ENCODE data around the gene EDNRA.
"Not testable (repeated sequence)": the region's sequence is repeated elsewhere in the genome, so short reads cannot be mapped to it uniquely, and the experiment has no call there.

EDNRA gene

GRCh38 chr4:147480891-147481576 lies at the start of gene EDNRA:
Gene EDNRA, plus strand, starts transcription at chr4:147481097. Its CDS starts 4,585 bp downstream, at chr4:147485682.
- no peak for FAIRE-seq

DNA sequence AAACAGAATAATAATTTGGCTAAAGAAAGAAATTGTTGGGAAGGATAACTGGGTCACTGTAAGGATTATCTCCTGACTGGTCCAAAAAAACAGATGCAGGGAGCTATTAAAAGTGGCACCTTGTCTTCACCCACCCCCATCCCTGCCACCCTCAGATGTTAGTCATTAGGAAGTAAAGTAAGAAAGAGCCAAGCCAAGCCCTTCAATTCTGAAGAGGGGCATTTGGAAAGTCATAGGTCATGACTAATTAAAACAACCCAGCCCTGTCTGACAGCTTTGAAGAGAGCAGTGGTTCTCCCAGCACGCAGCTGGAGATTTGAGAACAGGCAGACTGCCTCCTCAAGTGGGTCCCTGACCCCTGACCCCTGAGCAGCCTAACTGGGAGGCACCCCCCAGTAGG lies 46.5 kb upstream of the EDNRA start:
- FAIRE-seq = not testable (repeated sequence)

- no peak for FAIRE-seq
Observed at GRCh38 chr4:147440442-147440841, 40.5 kb upstream of the EDNRA start.

DNA sequence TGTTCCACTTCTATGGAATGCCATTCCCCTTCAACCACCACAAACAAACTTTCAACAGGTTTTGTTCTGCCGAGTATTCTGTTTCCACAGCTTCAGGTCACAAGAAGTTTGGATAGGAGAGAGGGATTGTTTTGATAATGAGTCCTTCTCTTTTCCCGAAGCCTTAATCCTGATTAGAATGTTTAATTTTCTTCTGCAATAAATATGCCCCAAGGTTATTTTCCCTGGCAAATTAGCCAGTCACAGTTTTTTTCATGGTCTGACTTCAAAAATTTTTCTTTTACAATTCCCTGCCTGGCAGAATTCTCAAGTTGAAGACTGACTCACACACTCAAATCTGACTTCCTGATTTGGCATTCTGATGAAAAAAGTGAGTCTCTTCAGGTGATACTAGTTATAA lies 33.1 kb upstream of the EDNRA start:
- no peak for FAIRE-seq

- FAIRE-seq = no peak
Observed at GRCh38 chr4:147453561-147454141, 27.2 kb upstream of the EDNRA start.

DNA sequence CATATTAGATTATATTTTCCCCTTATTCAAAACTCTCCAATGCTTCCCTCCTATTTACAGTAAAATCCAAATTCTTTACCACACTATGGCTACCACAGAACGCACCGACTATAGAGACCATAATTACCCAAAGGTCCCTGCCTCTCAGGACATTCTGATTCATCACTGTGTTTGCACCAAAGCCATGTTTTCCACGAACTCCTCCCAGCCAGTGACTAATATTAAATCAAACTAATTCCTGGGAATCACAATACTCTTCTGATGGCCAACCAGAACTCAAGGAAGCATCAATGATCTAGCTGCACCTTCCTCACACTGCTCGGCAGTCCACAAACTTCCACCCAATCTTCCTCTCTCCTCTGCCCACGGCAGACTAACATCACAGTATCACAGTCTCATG lies 24.2 kb upstream of the EDNRA start:
- FAIRE-seq = no peak

DNA sequence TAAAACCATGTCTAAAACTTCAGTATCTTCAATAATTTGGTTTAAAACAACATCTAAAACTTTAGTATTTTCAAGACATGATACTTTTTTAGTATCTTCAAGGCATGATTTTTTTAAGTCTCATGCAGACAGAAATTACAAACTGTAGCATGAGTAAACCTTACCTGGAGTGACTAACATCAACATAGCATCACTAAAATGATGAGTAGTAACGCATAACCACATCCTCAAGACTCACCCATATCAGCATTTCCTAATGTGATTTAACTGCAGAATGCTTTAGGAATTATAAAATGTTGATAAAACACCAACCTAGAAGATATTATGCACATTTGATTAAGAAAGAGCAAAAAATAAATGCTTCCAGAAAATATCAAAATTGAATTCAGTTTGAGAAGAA lies 19.7 kb upstream of the EDNRA start:
- FAIRE-seq = no peak

DNA sequence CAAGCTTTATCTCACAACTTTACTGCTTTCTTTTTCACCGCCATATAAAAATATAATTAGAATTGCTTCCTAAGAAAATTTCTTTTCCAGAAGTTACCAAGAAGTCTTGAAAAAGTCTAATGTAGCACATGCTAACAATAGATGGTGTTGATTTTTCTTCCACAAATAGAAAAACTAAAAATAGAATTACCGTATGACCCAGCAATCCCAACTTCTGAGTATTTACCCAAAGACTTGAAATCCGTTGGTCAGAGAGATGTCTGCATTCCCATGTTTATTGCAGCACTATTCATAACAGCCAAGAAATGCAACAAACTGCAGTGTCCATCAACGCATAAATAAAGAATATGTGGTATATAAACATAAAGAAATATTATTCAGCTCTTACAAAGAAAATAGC lies 17.8 kb upstream of the EDNRA start:
- FAIRE-seq = no peak

DNA sequence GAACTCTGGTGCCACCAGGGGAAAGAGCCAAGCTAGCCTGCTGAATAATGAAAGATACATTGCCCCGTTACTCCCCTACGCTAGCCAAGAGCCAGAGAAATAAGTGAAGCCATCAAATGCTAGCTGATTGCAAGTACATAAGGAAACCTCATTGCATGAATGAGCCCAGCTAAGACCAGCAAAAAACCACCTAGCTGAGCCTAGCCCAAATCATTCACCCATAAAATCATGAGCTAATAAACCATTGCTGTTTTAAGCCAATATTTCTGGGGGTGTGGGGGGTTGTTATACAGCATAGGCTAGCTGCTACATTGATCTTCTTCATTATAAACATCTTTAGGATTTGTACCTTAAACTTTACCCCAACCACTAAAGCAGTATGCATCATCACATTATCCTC lies 15.4 kb upstream of the EDNRA start:
- no peak for FAIRE-seq

- FAIRE-seq = no peak
Observed at GRCh38 chr4:147477439-147477838, 3.5 kb upstream of the EDNRA start.

DNA sequence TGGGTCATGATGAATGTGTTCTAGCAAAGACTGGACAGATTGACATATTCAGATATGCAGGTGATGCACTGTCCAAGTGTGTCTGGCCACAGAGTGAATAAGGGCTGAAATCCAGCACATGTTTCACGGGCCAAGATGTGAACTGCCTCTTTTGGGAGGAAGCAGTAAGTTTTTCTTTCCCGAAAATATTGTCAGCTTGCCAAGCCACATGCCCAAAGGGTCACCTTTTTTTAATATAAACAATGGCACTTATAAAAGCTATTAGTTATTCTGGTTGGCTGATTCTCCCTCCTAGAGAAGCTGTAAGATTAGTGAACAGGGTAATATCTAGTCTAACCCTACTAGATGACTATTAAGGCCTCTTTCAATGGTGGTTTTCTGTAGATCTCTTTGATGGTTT lies 1.5 kb upstream of the EDNRA start:
- no peak for FAIRE-seq

DNA sequence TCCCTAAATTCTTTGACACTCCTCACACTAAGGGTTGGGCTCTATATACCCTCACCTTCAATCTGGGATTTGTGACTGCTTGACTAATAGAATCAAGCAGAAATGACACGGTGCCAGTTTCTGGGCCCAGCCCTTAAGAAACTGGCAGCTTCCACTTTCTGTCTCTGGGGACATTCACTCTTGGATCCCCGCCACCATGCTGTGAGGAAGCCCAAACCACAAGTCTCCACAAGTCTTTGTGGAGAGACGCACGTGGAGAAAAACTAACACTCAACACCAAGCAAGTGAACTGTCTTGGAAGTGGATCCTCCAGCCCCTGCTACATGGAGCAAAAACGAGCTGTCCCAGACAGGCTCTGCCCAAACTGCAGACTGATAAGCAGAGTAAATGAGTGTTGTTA lies 1.1 kb upstream of the EDNRA start:
- FAIRE-seq = no peak

DNA sequence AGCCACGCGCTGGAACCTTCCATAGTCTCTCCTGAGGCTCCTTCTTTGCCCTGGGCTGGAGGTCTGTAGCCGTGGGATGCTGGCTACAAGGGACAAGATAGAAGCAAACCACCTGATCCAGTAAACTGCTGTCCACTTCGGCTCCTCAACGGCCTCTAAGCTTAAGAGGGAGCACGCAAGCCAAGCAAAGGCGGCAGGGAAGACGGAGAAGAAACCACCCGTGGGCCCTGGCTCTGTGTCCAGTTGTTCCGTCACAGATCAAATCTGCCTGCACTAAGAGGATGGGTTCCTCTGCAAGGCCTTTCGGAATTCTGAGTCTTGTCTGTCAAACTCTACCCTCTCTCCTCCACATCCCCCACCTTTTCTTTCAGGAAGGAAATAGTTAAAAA lies 401 bp upstream of the EDNRA start:
- no peak for FAIRE-seq

- no peak for FAIRE-seq
Observed at GRCh38 chr4:147481577-147482109, 746 bp downstream of the EDNRA start.

- no peak for FAIRE-seq
Observed at GRCh38 chr4:147482281-147482680, 1.4 kb downstream of the EDNRA start.

GRCh38 chr4:147485167-147485566 lies 4.3 kb downstream of the EDNRA start:
- no peak for FAIRE-seq

- FAIRE-seq = no peak
Observed at GRCh38 chr4:147487616-147488015, 6.7 kb downstream of the EDNRA start.

- FAIRE-seq = no peak
Observed at GRCh38 chr4:147488556-147488955, 7.7 kb downstream of the EDNRA start.

DNA sequence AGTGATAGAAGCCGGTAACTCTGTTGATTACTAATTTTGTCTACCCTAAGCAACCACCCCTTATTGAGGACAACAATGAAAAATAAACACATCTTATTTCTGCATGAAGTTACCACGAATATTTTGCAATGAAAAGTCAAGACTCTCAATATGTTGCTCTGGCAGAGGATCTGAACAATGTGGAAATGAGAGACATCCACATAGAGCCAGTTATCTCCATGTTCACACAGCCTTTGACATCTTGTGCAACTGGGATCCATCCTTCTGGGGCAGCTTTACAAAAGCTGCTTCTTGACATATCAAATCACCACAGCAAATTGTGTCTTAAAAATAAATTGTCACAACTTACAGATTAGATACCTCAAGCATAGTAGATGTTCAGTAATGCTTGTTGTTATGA lies 10.2 kb downstream of the EDNRA start:
- FAIRE-seq = no peak

DNA sequence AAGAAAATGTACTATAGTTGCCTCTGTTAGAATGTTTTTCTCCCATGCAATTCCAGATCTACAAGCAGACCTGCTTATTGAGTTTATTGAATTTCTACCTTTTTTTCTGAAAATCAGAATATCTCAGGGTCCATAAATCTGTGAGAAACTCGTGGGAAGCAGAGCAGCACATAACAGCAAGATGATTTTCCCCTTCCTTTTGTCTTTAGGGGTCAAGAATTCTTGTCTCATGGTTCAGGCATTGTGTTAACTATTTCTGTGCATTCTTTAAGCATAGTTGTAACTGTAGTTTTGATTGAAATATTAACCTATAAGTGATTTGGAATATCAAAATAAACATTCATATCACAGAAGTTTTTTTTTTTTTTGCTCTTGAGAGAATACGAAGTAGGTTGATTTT lies 11.4 kb downstream of the EDNRA start:
- no peak for FAIRE-seq

DNA sequence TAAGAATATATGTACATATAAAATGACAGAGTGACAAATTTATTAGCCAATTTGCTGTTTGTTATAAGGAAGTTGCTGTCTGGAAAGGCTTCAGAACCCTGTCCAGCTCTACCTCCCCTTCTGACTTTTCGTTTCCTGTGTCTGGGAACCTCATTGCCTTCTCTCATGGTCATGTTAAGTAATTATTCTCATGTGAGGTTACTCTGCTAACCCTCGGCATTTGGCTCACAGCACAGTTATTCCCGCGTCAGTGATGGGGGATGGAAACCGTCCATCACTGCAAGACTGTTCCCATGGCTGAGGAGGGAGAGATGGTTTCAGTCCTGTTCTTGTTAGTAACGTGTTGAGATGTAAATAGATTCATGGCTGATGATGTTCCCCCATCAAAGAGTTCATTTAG lies 11.9 kb downstream of the EDNRA start:
- no peak for FAIRE-seq

GRCh38 chr4:147493307-147493706 lies 12.4 kb downstream of the EDNRA start:
- FAIRE-seq = no peak

- no peak for FAIRE-seq
Observed at GRCh38 chr4:147494301-147494700, 13.4 kb downstream of the EDNRA start.

DNA sequence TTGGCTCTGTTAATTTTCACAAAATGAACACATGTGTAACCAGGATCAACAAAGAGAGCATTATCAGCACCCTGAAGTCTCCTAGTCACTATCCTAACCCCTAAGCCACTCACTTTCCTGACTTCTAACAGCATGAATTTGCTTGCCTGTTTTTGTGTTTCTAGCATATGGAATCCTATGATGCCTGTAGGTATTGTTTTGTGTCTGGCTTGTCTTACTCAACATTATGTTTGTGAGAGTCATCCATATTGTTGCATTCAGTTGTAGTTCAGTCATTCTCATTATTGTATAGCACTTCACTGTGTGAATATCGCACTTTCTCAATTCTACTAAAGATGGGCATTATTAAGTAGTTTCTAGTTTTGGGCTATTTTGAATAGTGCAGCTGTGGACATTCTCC lies 15.6 kb downstream of the EDNRA start:
- FAIRE-seq = no peak
